ENCODE data around the gene ARNT2. TPM values are rescaled to one million over a fixed set of nuclear protein-coding genes. Genes with fewer than 3 reads are reported as not detected.

The ARNT2 gene
- total and polyA plus RNA-seq, 2 of the 13 experiments (the other 11 are each of a cell fraction or from before 2014, with no cell fraction given) = 0.69 to 1.7 TPM

- TF ChIP-seq ZNF605 (CRISPR knock-in tag; IDR thresholded peaks at IDR 0.05) (no peak), SPEN (CRISPR knock-in tag; IDR thresholded peaks at IDR 0.05; ENCODE audit: low read depth) (no peak)
These were observed 132.0 kb downstream of the ARNT2 start (continued) for GRCh38 chr15:80536231-80536630.

- FAIRE-seq (no peak), ATAC-seq (no peak), DNase-seq (ENCODE audit: low spot score) (no peak)
- no peak overlapping the region for H2AFZ ChIP-seq (ENCODE audit: low read length)
- 57% methylated on average over 2 of the region's 2 CpGs for WGBS (ENCODE audit: low lambda C conversion rate)
- no peak overlapping the region for H3K4me2 ChIP-seq (ENCODE audit: low read depth, low read length)
- in situ Hi-C loops (cut with HindIII; ENCODE audit: extremely low pct_ligation_motif_present, low pct_unique_long_range_greater_than_20kb) (no loop called here), intact Hi-C loops (cut with micrococcal nuclease; ENCODE audit: unreplicated experiment) (no loop called here)
- no peak overlapping the region for H3K9ac ChIP-seq (ENCODE audit: insufficient read depth, low read depth, low read length)
- POLR2A ChIA-PET = no interaction called here
- H3K4me1 ChIP-seq (ENCODE audit: insufficient read depth, low read length) = peaks cover 7% of the 10 kb centered on the region
- no peaks in the 10 kb centered on the region for H3K9me3 ChIP-seq (ENCODE audit: low read length)
- BruUV-seq (replicated peaks) = no TSS peak
- H4K20me1 ChIP-seq (ENCODE audit: insufficient read depth, low read length) = no peaks in the 10 kb centered on the region
- CTCF ChIA-PET (ENCODE audit: low intra/inter-chr PET ratio, low total read pairs) = no interaction called here
- no peaks in the 10 kb centered on the region for H3K36me3 ChIP-seq (replicated peaks in 1 of 2; ENCODE audit: control insufficient read depth in 1 of 2, insufficient read depth in 2 of 2, low read length in 2 of 2)
- H3K4me3 ChIP-seq (replicated peaks in 1 of 3; ENCODE audit: insufficient read depth in 1 of 3, low read depth in 2 of 3, low read length in 3 of 3) = no peak overlapping the region
- TF ChIP-seq MIER3 (CRISPR knock-in tag; IDR thresholded peaks at IDR 0.05; ENCODE audit: borderline replicate concordance) (no peak), ZNF512B (CRISPR knock-in tag; IDR thresholded peaks at IDR 0.05; ENCODE audit: borderline replicate concordance) (no peak), E2F2 (CRISPR knock-in tag; IDR thresholded peaks at IDR 0.05; ENCODE audit: borderline replicate concordance) (no peak), NR2F2 (IDR thresholded peaks at IDR 0.05; ENCODE audit: borderline replicate concordance, low read depth) (no peak), U2AF2 (IDR thresholded peaks at IDR 0.05; ENCODE audit: low read depth, low read length) (no peak), HOXA9 (CRISPR knock-in tag; IDR thresholded peaks at IDR 0.05; ENCODE audit: borderline replicate concordance) (no peak), ISX (CRISPR knock-in tag; conservative IDR thresholded peaks at IDR 0.05) (no peak), ZNF326 (CRISPR knock-in tag; IDR thresholded peaks at IDR 0.05; ENCODE audit: borderline replicate concordance) (no peak)
- H3K27me3 ChIP-seq (ENCODE audit: control insufficient read depth in 1 of 2, insufficient read depth in 2 of 2, low read length in 2 of 2) = no peaks in the 10 kb centered on the region; a peak in 1 of 5 replicates
- no peak overlapping the region for H3K27ac ChIP-seq (ENCODE audit: extremely low read length, insufficient read depth, low read length)
- H3K79me2 ChIP-seq (ENCODE audit: insufficient read depth, low read length) = no peaks in the 10 kb centered on the region
These were observed 132.5 kb downstream of the ARNT2 start for GRCh38 chr15:80536716-80537115.

All from HepG2 (cell line).